Subcutaneous abdominal adipose tissue (tissue), 5 donors: ENCODE measurements around the gene TPST2.

Source experiments
- H3K27ac ChIP-seq: one replicate; pipeline ENCODE4 v1.7.0; 2013; ENCODE audit warnings: low read depth, mild to moderate bottlenecking, inconsistent platforms, low read length, moderate library complexity
- H3K27me3 ChIP-seq, 5 donors: one replicate each; pipeline ENCODE4 v1.7.0; 2013; ENCODE audit warnings: low read length in 5 of 5, inconsistent platforms in 1 of 5; ENCODE audit not compliant: control insufficient read depth in 5 of 5, insufficient read depth in 4 of 5
- H3K36me3 ChIP-seq, 5 donors: one replicate each; pipeline ENCODE4 v1.7.0; 2013; ENCODE audit warnings: low read length in 5 of 5; ENCODE audit not compliant: control insufficient read depth in 5 of 5, insufficient read depth in 5 of 5
- H3K4me1 ChIP-seq, 5 donors: one replicate each; pipeline ENCODE4 v1.7.0; 2013; ENCODE audit warnings: low read length in 5 of 5, mild to moderate bottlenecking in 3 of 5, moderate library complexity in 1 of 5; ENCODE audit not compliant: control insufficient read depth in 5 of 5, insufficient read depth in 5 of 5
- H3K4me3 ChIP-seq, 5 donors: one replicate each; pipeline ENCODE4 v1.7.0; 2013; ENCODE audit warnings: low read length in 5 of 5, low read depth in 1 of 5
- H3K9ac ChIP-seq, 5 donors: one replicate each; pipeline ENCODE4 v1.7.0; 2013; ENCODE audit warnings: low read length in 5 of 5, mild to moderate bottlenecking in 4 of 5, moderate library complexity in 3 of 5
- H3K9me3 ChIP-seq, 5 donors: one replicate each; pipeline ENCODE4 v1.7.0; 2013; ENCODE audit warnings: low read length in 5 of 5; ENCODE audit not compliant: control insufficient read depth in 5 of 5
- donor health status: healthy.
- donor health status: healthy.
- donor health status: healthy.
- donor health status: healthy.
- donor health status: healthy.

TPST2 gene

GRCh38 chr22:26483439-26484359, 106.2 kb downstream of the TPST2 start, which contains the start of the genes HPS4 and SRRD:
TSS of gene HPS4 (minus strand) at chr22:26483783. CDS start at chr22:26481762, 2,021 bp downstream.
TSS of gene SRRD (plus strand) at chr22:26483877. CDS start at chr22:26483891, 14 bp downstream.
- Histone ChIP-seq H3K27ac (peak within 1 kb of the TSS; percentile 83), H3K27me3 (no peaks in the 10 kb centered on the region), H3K4me1 (peaks cover 9 to 60% (median 52%) of the 10 kb centered on the region in 5 donors)

GRCh38 chr22:26483043-26483438, 106.9 kb downstream of the TPST2 start:
- Histone ChIP-seq H3K9ac (peak overlapping the region; percentile 94 to 98 (median 95)), H3K4me1 (peaks cover 9 to 60% (median 52%) of the 10 kb centered on the region in 5 donors), H3K36me3 (peaks cover 0 to 22% (median 11%) of the 10 kb centered on the region in 5 donors), H3K27ac (peak overlapping the region; percentile 83), H3K4me3 (peak overlapping the region; percentile 90 to 96 (median 94)), H3K27me3 (no peaks in the 10 kb centered on the region), H3K9me3 (no peaks in the 10 kb centered on the region)

More at GRCh38 chr22:26483439-26484359, 106.2 kb downstream of the TPST2 start, which contains the start of the genes HPS4 and SRRD:
- Histone ChIP-seq H3K4me3 (peak within 1 kb of the TSS; percentile 90 to 99 (median 95)), H3K36me3 (peaks cover 6 to 28% (median 17%) of the 10 kb centered on the region in 5 donors), H3K9ac (peak within 1 kb of the TSS; percentile 94 to 98 (median 95)), H3K9me3 (no peaks in the 10 kb centered on the region)

GRCh38 chr22:26482161-26482560, 107.8 kb downstream of the TPST2 start:
- Histone ChIP-seq H3K9me3 (no peaks in the 10 kb centered on the region), H3K27me3 (no peaks in the 10 kb centered on the region), H3K36me3 (peaks cover 7 to 24% (median 12%) of the 10 kb centered on the region in 5 donors), H3K4me1 (peaks cover 9 to 60% (median 52%) of the 10 kb centered on the region in 5 donors), H3K27ac (no peak overlapping the region), H3K9ac (peak overlapping the region in 2 of 5 donors; percentile 94 to 98), H3K4me3 (no peak overlapping the region)

- H3K27me3 ChIP-seq = no peaks in the 10 kb centered on the region
- H3K4me3 ChIP-seq = no peak overlapping the region
- peaks cover 11 to 27% (median 16%) of the 10 kb centered on the region in 5 donors for H3K36me3 ChIP-seq
- no peak overlapping the region for H3K27ac ChIP-seq
- H3K9ac ChIP-seq = peak overlapping the region in 1 of 5 donors; percentile 94
- H3K9me3 ChIP-seq = no peaks in the 10 kb centered on the region
- H3K4me1 ChIP-seq = peaks cover 9 to 60% (median 52%) of the 10 kb centered on the region in 5 donors
Observed at GRCh38 chr22:26481694-26482093, 108.2 kb downstream of the TPST2 start.

GRCh38 chr22:26481112-26481693, 108.7 kb downstream of the TPST2 start:
- peaks cover 9 to 60% (median 52%) of the 10 kb centered on the region in 5 donors for H3K4me1 ChIP-seq
- no peak overlapping the region for H3K4me3 ChIP-seq
- peak overlapping the region in 1 of 5 donors; percentile 94 for H3K9ac ChIP-seq
- peaks cover 16 to 29% (median 21%) of the 10 kb centered on the region in 5 donors for H3K36me3 ChIP-seq
- no peaks in the 10 kb centered on the region for H3K27me3 ChIP-seq
- H3K27ac ChIP-seq = no peak overlapping the region
- no peaks in the 10 kb centered on the region for H3K9me3 ChIP-seq

- Histone ChIP-seq H3K9ac (peak overlapping the region in 2 of 5 donors; percentile 34 to 67), H3K4me1 (peaks cover 9 to 60% (median 52%) of the 10 kb centered on the region in 5 donors), H3K4me3 (peak overlapping the region in 1 of 5 donors; percentile 23), H3K9me3 (no peaks in the 10 kb centered on the region), H3K36me3 (peaks cover 17 to 33% (median 22%) of the 10 kb centered on the region in 5 donors), H3K27ac (no peak overlapping the region), H3K27me3 (no peaks in the 10 kb centered on the region)
Observed at GRCh38 chr22:26480611-26480932, 109.4 kb downstream of the TPST2 start.

- Histone ChIP-seq H3K4me1 (peaks cover 9 to 57% (median 50%) of the 10 kb centered on the region in 5 donors), H3K27ac (no peak overlapping the region), H3K36me3 (peaks cover 18 to 39% (median 23%) of the 10 kb centered on the region in 5 donors), H3K4me3 (peak overlapping the region in 2 of 5 donors; percentile 23 to 38), H3K27me3 (no peaks in the 10 kb centered on the region), H3K9me3 (no peaks in the 10 kb centered on the region), H3K9ac (peak overlapping the region in 3 of 5 donors; percentile 34 to 67 (median 64))
Observed at GRCh38 chr22:26479792-26480610, 109.9 kb downstream of the TPST2 start.

GRCh38 chr22:26479043-26479791, 110.7 kb downstream of the TPST2 start:
- Histone ChIP-seq H3K9me3 (no peaks in the 10 kb centered on the region), H3K4me1 (peaks cover 2 to 50% (median 42%) of the 10 kb centered on the region in 5 donors), H3K27ac (no peak overlapping the region), H3K36me3 (peaks cover 26 to 43% (median 28%) of the 10 kb centered on the region in 5 donors), H3K4me3 (peak overlapping the region in 1 of 5 donors; percentile 38), H3K9ac (peak overlapping the region in 3 of 5 donors; percentile 64 to 67 (median 66)), H3K27me3 (no peaks in the 10 kb centered on the region)

GRCh38 chr22:26477341-26477731, 112.6 kb downstream of the TPST2 start:
- H3K27me3 ChIP-seq = no peaks in the 10 kb centered on the region
- H3K4me3 ChIP-seq = no peak overlapping the region
- no peaks in the 10 kb centered on the region for H3K9me3 ChIP-seq
- no peak overlapping the region for H3K9ac ChIP-seq
- no peak overlapping the region for H3K27ac ChIP-seq
- H3K4me1 ChIP-seq = peaks cover 0 to 35% (median 29%) of the 10 kb centered on the region in 5 donors
- H3K36me3 ChIP-seq = peaks cover 34 to 61% (median 41%) of the 10 kb centered on the region in 5 donors
